ENCODE data around the gene ECHS1. TPM values are rescaled to one million over a fixed set of nuclear protein-coding genes. Genes with fewer than 3 reads are reported as not detected.

Gene ECHS1
- total RNA-seq, 1 donor = 13.5 TPM

DNA sequence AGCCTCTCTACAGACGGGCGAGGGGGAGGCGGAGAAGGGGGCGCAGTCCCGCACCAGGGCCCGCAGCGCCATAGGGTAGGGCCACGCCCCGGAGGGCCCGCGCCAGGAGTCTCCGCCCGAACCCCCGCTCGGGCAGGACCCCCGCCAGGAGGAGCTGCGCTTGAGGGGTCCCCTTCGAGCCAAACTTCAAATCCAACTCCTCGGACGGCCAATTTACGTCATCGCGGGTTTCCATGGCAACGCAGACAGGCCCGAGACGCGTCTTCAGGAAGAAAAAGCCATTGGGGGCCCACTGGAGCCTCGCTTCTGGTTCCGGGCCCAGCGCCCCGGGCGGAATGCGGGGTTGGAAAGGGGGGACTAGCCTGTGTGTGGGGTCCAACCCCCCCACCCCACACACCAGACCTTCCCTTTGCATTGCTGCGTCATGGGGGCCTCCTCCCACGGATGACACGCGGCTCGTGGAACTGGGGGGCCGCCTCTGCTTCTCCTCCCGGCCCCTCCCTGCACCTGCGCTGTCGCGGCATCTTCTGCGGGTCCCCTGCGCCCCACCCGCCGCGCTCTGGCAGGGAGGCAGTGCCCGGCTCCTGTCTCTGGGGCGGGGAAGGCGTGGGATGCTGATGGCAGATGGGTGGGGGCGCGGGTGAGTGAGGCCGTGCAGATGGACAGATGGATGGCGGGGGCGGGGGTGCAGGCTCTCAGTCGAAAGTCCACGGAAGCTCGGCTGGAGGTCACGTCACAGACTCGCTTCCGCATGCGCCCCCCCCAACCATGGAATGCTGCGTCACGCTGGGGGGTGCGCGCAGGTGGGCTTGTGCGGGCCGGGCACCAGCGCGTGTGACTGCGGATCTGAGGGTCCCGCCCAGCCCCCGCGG is 37.7 kb downstream of the ECHS1 start:
- Histone ChIP-seq H3K4me3 (ENCODE audit: low read length) (peak overlapping the region; percentile 12), H3K27me3 (ENCODE audit: insufficient read depth, low read length) (peaks cover 31% of the 10 kb centered on the region), H3K4me1 (ENCODE audit: insufficient read depth, low read length) (peaks cover 22% of the 10 kb centered on the region), H3K9me3 (ENCODE audit: low read depth, low read length) (no peaks in the 10 kb centered on the region)

DNA sequence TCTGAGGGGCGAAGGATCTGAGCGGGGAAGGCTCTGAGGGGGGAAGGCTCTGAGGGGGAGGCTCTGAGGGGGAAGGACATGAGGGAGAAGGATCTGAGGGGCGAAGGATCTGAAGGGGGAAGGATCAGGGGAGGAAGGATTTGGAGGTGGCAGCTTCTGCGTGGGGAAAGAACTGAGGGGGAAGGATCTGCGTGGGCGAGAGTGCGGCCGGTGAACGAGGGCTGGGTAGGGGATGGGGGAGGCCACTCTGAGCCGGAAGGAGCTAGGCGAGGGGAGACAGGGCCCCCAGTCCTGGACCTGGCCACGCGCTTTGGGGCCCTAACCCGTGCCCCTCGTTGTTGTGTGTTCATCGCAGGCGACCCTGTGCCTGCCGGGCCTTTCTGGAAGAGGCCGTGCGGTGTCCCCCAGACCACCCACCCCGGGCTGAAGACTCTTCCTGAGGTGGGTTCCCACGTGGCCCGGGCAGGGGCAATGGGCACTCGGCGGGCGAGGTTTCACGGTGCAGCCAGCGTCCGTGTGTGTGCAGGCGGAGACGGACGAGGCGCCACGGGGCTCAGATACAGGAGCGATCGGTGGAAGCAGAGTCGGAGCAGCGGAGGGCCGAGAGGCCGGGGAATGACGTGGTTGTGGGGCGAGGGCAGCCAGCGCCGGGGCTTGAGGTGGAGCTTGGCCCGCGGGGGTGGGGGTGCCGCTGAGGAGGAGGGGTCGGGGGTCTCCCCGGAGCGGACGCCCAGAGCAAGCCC is 38.5 kb downstream of the ECHS1 start:
- Histone ChIP-seq H3K9me3 (ENCODE audit: low read depth, low read length) (no peaks in the 10 kb centered on the region), H3K4me3 (ENCODE audit: low read length) (no peak overlapping the region), H3K4me1 (ENCODE audit: insufficient read depth, low read length) (peaks cover 22% of the 10 kb centered on the region), H3K27me3 (ENCODE audit: insufficient read depth, low read length) (peaks cover 31% of the 10 kb centered on the region)

DNA sequence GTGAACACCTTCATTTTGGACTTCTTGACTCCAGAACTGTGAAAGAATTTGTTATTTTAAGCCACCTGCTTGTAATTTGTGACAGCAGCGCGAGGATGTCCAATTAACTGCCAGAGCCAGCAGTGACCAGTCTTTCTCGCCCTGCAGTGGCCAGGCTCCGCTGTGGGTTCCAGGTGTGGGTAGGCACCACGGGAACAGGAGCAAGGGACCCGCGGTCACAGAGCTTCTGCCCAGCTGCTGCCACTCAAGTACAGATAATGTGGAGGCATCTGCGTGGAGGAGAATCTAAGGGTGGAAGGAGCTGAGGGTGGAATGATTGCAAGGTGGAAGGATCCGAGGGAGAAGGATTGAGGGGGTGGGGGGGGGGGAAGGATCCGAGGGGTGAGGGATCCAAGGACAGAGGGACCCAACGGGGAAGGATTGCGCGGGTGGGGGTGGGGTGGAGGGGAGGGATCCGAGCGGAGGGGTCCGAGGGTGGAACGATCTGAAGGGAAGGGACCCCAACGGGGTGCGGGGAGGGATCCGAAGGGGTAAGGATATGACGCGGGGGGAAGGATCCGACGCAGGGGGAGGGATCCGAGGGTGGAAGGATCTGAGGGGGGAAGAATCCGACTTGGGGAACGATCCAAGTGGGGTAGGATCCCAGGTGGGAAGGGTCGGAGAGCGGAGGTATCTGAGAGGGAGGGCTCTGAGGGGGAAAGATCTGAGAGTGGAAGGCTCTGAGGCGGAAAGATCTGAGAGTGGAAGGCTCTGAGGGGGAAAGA is 40.0 kb downstream of the ECHS1 start:
- Histone ChIP-seq H3K4me1 (ENCODE audit: insufficient read depth, low read length) (peaks cover 22% of the 10 kb centered on the region), H3K27me3 (ENCODE audit: insufficient read depth, low read length) (peaks cover 41% of the 10 kb centered on the region), H3K9me3 (ENCODE audit: low read depth, low read length) (no peaks in the 10 kb centered on the region), H3K4me3 (ENCODE audit: low read length) (no peak overlapping the region)

DNA sequence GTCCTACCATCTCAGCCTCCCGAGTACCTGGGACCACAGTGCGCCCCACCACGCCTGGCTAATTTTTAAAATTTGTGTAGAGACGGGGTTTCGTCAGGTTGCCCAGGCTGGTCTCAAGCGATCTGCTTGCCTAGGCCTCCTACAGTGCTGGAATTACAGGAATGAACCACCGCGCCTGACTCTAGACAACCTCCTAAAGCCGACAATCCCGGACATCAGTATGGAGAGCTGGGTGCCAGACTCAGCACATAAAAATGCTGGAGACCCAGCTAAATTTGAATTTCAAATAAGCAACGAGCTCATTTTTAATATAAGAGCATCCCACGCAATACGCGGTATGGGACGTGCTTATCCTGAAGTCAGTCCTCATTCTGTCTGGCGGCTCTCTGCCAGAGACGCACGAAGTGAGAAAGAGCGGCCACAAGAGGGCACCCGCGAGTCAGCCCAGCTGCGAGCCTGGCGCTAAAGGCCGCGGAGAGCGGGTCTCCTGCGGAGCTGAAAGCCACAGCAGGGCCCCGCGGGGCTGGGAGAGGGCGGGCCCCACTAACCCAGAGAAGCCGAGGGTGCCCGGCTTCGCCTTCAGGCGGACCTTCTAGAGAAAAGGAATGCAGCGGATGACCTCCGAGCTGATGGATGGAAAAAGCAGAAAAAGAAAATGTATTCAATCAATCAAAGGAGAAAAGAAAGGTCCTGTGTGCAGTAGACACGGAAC is 43.5 kb downstream of the ECHS1 start:
- H3K27me3 ChIP-seq (ENCODE audit: insufficient read depth, low read length) = peaks cover 50% of the 10 kb centered on the region
- no peak overlapping the region for H3K4me3 ChIP-seq (ENCODE audit: low read length)
- peaks cover 12% of the 10 kb centered on the region for H3K4me1 ChIP-seq (ENCODE audit: insufficient read depth, low read length)
- H3K9me3 ChIP-seq (ENCODE audit: low read depth, low read length) = no peaks in the 10 kb centered on the region

- H3K9me3 ChIP-seq (ENCODE audit: low read depth, low read length) = no peaks in the 10 kb centered on the region
- H3K4me1 ChIP-seq (ENCODE audit: insufficient read depth, low read length) = peaks cover 12% of the 10 kb centered on the region
- peaks cover 50% of the 10 kb centered on the region for H3K27me3 ChIP-seq (ENCODE audit: insufficient read depth, low read length)
- no peak overlapping the region for H3K4me3 ChIP-seq (ENCODE audit: low read length)
These were observed 44.5 kb downstream of the ECHS1 start for GRCh38 chr10:133328358-133329343.

DNA sequence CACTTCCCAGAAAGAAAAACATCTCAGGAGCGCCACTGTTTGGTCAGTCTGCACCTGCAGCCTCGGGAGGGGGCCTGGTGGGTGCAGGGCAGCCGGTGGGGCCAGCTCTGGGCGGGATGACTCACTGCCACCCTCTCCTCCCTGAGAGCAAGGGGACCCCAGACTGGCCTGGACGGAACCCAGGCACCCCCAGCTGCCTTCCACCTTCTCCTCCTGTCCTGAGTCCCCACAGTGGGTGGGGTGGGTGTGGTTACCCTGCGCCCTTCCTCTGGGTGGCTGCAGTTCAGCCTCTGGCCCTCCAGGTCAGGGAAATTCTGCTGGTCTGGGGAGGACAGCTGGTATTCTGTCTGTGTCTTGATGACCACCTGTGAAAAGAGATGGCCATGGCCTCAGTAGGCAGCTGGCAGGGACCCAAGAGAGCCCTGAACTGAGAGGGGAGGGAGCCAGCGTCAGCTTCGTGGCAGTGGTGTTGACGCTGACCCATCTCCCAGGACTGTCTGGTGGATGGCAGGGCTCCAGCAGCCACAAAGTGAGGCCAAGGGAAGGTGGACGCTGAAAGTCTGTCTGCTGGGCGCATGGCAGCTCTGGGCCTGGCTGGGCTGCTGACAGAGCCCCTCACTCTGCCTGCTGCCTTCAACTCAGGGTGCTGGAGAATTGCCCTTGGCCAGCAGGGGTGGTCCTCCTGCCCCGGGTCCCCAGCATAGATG is 45.4 kb downstream of the ECHS1 start:
- Histone ChIP-seq H3K9me3 (ENCODE audit: low read depth, low read length) (no peaks in the 10 kb centered on the region), H3K4me1 (ENCODE audit: insufficient read depth, low read length) (peaks cover 12% of the 10 kb centered on the region), H3K4me3 (ENCODE audit: low read length) (no peak overlapping the region), H3K27me3 (ENCODE audit: insufficient read depth, low read length) (peaks cover 50% of the 10 kb centered on the region)

DNA sequence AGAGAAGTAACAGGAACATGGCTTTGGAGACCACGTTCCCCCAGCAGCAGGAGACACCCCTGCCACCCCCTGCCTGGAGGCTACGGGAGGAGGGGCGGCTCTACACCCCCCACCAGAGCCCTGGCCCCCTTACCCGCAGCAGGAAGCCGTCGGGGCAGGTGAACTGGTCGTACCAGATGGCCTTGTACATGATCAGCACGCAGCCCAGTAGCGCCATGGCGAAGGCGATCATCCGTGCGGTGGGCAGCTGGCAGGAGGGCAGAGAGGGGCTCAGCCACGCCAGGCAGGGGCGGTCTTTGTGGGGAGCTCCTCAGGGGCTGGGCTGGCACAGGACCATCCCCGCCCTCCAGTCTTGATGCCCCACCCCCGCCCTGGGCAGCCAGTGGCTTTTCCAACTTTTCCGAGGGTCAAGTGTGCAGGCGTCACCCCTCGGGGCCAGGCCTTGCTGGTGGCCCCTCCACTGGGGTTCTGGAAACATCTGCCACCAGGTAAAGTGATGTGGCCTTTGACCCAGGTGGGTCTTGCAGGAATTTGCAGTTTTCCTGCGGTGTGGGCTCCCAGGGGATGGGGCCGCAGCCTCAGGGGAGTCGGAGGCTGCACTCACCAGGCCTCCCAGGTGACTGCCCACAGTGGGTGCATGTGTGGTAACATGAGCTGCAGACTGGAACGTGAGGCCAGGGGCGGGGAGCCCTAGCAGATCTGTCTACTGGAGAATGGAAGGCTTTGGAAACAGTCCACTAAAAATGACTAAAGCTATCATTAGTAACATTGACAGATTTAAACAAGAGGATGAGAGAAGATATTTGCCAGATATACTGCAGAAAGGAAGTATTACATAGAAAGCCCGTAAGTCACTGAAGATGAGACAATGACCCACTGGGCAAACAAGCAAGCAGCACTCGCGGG is 46.2 kb downstream of the ECHS1 start:
- peaks cover 49% of the 10 kb centered on the region for H3K27me3 ChIP-seq (ENCODE audit: insufficient read depth, low read length)
- no peaks in the 10 kb centered on the region for H3K9me3 ChIP-seq (ENCODE audit: low read depth, low read length)
- H3K4me3 ChIP-seq (ENCODE audit: low read length) = no peak overlapping the region
- H3K4me1 ChIP-seq (ENCODE audit: insufficient read depth, low read length) = peaks cover 12% of the 10 kb centered on the region

- Histone ChIP-seq H3K27me3 (ENCODE audit: insufficient read depth, low read length) (peaks cover 47% of the 10 kb centered on the region), H3K4me3 (ENCODE audit: low read length) (no peak overlapping the region), H3K4me1 (ENCODE audit: insufficient read depth, low read length) (peaks cover 12% of the 10 kb centered on the region), H3K9me3 (ENCODE audit: low read depth, low read length) (no peaks in the 10 kb centered on the region)
These were observed 47.0 kb downstream of the ECHS1 start for GRCh38 chr10:133326223-133326551.

DNA sequence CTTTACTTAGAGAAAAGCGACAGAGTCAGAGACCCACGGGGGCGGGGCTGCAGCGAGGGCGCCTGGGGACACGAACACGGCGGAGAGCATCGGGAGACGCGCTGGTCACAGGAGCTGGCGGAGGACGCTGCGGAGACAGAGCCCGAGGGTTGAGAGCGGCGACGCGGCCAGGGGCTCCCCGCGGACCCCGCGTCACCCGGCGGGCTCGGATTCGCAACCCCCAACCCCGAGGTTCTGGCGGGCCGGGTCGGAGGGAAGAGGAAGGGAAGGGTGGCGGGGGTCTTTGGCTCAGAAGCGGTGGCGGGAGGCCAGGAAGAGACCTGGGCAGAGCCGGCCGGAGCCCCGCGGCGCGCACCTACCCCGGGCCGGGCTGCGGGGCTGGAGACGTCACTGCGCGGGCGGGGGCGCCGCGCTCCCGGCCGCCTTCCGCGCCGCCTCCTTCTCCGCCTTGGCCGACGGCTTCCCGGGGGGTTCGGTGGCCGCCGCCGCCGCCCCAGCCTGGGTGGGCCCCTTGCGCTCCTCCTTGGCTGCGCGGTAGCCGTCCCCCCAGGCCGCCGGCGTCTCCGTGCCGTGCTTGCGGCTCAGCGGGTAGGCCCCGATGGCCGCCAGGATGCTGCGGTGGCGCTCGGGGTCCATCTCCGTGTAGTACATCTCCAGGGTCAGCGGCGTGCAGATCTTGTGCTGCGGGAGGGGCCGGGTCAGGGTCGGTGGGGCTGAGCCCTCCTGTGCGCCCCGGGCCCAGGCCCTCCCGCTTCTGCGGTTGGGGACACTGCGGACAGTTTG is 47.5 kb downstream of the ECHS1 start:
- H3K4me3 ChIP-seq (ENCODE audit: low read length) = no peak overlapping the region
- H3K4me1 ChIP-seq (ENCODE audit: insufficient read depth, low read length) = peaks cover 12% of the 10 kb centered on the region
- H3K27me3 ChIP-seq (ENCODE audit: insufficient read depth, low read length) = peaks cover 43% of the 10 kb centered on the region

DNA sequence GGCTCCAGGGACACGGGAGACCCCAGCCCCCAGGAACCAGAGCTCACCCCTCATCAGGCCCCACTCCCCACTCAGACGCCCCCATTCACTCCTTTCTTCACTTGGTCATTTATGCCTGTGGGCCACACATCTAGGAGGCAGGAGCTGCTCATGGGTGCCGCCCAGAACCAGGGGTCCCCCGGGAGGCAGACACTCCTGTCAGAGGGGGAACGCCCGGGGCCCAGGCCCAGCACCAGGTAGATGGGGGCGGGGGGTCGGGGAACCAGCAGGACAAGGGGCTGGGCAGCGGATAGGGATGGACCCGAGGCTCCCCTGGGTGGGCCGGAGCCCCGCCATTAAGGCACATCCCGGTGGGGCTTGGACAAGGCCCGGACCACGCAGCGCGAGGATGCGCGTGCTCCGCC is 48.3 kb downstream of the ECHS1 start:
- Histone ChIP-seq H3K4me1 (ENCODE audit: insufficient read depth, low read length) (peaks cover 12% of the 10 kb centered on the region), H3K9me3 (ENCODE audit: low read depth, low read length) (no peaks in the 10 kb centered on the region), H3K4me3 (ENCODE audit: low read length) (no peak overlapping the region), H3K27me3 (ENCODE audit: insufficient read depth, low read length) (peaks cover 43% of the 10 kb centered on the region)

More for the DNA sequence above, 47.5 kb downstream of the ECHS1 start:
- H3K9me3 ChIP-seq (ENCODE audit: low read depth, low read length) = no peaks in the 10 kb centered on the region

DNA sequence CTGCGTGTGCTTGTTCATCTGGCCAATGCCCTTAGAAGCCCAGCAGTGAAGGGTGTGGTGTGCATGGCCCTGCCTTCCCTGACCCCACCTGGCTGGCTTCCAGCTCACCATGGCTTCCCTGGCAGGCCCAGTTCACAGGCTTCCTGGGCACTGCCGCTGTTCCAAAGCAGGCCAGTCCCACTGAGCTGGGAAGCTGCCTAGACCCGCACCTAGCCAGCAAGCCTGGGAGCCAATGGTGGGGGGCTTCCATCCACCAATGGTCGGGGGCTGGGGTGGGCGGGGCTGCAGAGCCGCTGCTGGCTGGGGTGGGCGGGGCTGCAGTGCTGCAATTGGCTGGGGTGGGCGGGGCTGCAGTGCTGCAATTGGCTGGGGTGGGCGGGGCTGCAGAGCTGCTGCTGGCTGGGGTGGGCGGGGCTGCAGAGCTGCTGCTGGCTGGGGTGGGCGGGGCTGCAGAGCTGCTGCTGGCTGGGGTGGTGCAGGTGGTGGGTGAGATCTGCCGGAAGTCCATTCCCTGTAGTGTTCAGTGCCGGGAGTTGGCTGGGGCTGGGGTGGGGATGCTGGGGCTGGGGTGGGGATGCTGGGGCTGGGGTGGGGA is 48.9 kb downstream of the ECHS1 start:
- Histone ChIP-seq H3K27me3 (ENCODE audit: insufficient read depth, low read length) (peaks cover 41% of the 10 kb centered on the region), H3K4me3 (ENCODE audit: low read length) (no peak overlapping the region), H3K9me3 (ENCODE audit: low read depth, low read length) (no peaks in the 10 kb centered on the region), H3K4me1 (ENCODE audit: insufficient read depth, low read length) (peaks cover 12% of the 10 kb centered on the region)

All from mononuclear cell (primary cell).